Subcutaneous adipose tissue (tissue), 4 donors: Measurements from ENCODE around the gene MYNN. TPM values are rescaled to one million over a fixed set of nuclear protein-coding genes. Genes with fewer than 3 reads are reported as not detected.

Experiments used
- total RNA-seq, 4 donors: library from RNA; depleted of rRNA; stranded (reverse); fragments of >200 nt; gene quantifications; one replicate each; pipeline ENCODE4 v1.1.0, GENCODE V29; 2016
- TF ChIP-seq, protein P1 (sequence below): fragments of 450-650 bp; IDR thresholded peaks from one replicate; pipeline ENCODE4 v1.5.1; 2016; ENCODE audit warnings: low read depth, mild to moderate bottlenecking, control low read depth, antibody characterized with exemption, moderate library complexity

MYNN gene
- total RNA-seq, 4 donors from 2014 or later, result 14.1 to 24.3 (median 17.1) TPM

GRCh38 chr3:169781209-169781855, 8.1 kb downstream of the MYNN start:
- TF ChIP-seq, protein P1, sequence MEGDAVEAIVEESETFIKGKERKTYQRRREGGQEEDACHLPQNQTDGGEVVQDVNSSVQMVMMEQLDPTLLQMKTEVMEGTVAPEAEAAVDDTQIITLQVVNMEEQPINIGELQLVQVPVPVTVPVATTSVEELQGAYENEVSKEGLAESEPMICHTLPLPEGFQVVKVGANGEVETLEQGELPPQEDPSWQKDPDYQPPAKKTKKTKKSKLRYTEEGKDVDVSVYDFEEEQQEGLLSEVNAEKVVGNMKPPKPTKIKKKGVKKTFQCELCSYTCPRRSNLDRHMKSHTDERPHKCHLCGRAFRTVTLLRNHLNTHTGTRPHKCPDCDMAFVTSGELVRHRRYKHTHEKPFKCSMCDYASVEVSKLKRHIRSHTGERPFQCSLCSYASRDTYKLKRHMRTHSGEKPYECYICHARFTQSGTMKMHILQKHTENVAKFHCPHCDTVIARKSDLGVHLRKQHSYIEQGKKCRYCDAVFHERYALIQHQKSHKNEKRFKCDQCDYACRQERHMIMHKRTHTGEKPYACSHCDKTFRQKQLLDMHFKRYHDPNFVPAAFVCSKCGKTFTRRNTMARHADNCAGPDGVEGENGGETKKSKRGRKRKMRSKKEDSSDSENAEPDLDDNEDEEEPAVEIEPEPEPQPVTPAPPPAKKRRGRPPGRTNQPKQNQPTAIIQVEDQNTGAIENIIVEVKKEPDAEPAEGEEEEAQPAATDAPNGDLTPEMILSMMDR, result no peak

- TF ChIP-seq, protein P1, result no peak
Observed at GRCh38 chr3:169787120-169787519, 13.9 kb downstream of the MYNN start.

- TF ChIP-seq, protein P1, result no peak
Observed at GRCh38 chr3:169787791-169788190, 14.6 kb downstream of the MYNN start.

- TF ChIP-seq, protein P1, result no peak
Observed at GRCh38 chr3:169790219-169790618, 17.0 kb downstream of the MYNN start.

- TF ChIP-seq, protein P1, result no peak
Observed at GRCh38 chr3:169790687-169791429, 17.7 kb downstream of the MYNN start.

DNA sequence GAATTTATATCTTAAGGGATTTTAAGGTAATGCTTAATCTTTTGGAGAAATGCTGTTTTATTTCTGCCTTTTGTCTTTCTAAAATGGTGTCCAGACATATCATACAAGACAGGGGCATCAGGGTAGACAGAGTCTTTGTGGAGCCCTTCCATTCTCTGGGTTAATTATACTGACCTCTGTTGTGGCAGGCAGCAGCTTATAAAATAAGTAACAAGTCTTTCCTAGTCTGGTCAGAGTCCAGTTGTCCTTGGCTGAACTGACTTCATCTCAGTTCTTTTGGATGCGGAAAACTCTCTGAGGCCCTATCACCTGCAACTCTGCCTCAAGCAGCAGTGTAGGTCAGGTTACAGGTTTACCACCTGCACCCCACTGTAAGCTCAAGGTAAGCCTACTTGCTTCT, 19.2 kb downstream of the MYNN start:
- TF ChIP-seq, protein P1, result no peak

GRCh38 chr3:169804681-169805080, 31.5 kb downstream of the MYNN start:
- TF ChIP-seq, protein P1, result no peak
